Calu3 (cell line): ENCODE measurements around the gene MOB1B. TPM values are rescaled to one million over a fixed set of nuclear protein-coding genes. Genes with fewer than 3 reads are reported as not detected.
A peak's percentile ranks its signal among the peaks of the same experiment; 100 is the strongest.
"Not testable (repeated sequence)": the region's sequence is repeated elsewhere in the genome, so short reads cannot be mapped to it uniquely, and the experiment has no call there.

Source experiments
- BruUV-seq: library from RNA; stranded (reverse); fragments of 400-500 nt; replicated peaks from 2 replicates; lab custom pipeline; 2021; lab: Mats Ljungman, UMichigan
- CTCF ChIA-PET: fragments of 300-600 bp; sonication (Branson Sonifier 250); formaldehyde crosslinking; loops from one replicate; lab custom pipeline; 2022; ENCODE audit warnings: antibody characterized with exemption; lab: Charles Lee
- DNase-seq: peaks from one replicate; pipeline ENCODE4 v3.0.0; 2022
- H3K27ac Mint-ChIP-seq: one replicate; pipeline ENCODE4 v1.8.0; 2022; ENCODE audit warnings: mixed read lengths; ENCODE audit not compliant: unreplicated experiment
- H3K27me3 Mint-ChIP-seq: one replicate; pipeline ENCODE4 v1.8.0; 2022; ENCODE audit warnings: mixed read lengths; ENCODE audit not compliant: unreplicated experiment
- H3K36me3 Mint-ChIP-seq: one replicate; pipeline ENCODE4 v1.8.0; 2022; ENCODE audit warnings: mild to moderate bottlenecking, moderate library complexity, mixed read lengths; ENCODE audit not compliant: insufficient read depth, unreplicated experiment
- H3K4me1 Mint-ChIP-seq: one replicate; pipeline ENCODE4 v1.8.0; 2022; ENCODE audit warnings: mild to moderate bottlenecking, low read depth, mixed read lengths; ENCODE audit not compliant: unreplicated experiment
- H3K4me3 Mint-ChIP-seq: one replicate; pipeline ENCODE4 v1.8.0; 2022; ENCODE audit warnings: mild to moderate bottlenecking, low read depth, moderate library complexity, mixed read lengths; ENCODE audit not compliant: unreplicated experiment
- H3K9me3 Mint-ChIP-seq: one replicate; pipeline ENCODE4 v1.8.0; 2022; ENCODE audit warnings: low read depth, mixed read lengths; ENCODE audit not compliant: unreplicated experiment
- intact Hi-C: fragments of 100-400 bp; cut with micrococcal nuclease; formaldehyde crosslinking; loops from one replicate; pipeline ENCODE4 v1.10.0; 2022; ENCODE audit not compliant: unreplicated experiment
- total RNA-seq: library from RNA; stranded (reverse); gene quantifications from 2 replicates; pipeline ENCODE4 v1.2.3, GENCODE V29; 2022
- TF ChIP-seq, protein P1 (sequence below): fragments of 200-600 bp; IDR thresholded peaks from one replicate; pipeline ENCODE4 v1.8.0; 2022; ENCODE audit warnings: antibody characterized with exemption; ENCODE audit not compliant: unreplicated experiment

MOB1B gene
- total RNA-seq, 1 experiment from 2014 or later: 13.3 TPM

DNA sequence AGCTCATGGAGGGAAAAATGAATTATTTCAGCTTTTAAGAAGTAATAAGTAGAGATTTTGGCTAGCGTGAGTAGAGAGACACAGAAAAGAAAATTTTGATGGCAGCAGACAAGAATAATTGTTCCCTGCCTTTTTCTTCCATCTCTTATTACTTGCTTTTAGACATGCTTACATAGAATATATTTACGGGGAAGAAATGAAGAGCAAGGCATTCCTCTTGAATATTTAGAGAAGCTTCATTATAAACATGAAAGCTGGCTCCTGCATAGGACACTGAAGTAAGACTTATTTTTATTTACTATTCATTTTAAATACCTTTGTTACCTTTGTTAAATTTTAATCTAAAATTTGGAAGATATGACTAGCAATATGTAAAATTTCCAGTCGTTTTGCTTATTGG is 123.5 kb downstream of the MOB1B start:
- H3K4me1 Mint-ChIP-seq: no peaks in the 10 kb centered on the region
- no peak overlapping the region for H3K27ac Mint-ChIP-seq
- no peak for DNase-seq
- TF ChIP-seq, protein P1, sequence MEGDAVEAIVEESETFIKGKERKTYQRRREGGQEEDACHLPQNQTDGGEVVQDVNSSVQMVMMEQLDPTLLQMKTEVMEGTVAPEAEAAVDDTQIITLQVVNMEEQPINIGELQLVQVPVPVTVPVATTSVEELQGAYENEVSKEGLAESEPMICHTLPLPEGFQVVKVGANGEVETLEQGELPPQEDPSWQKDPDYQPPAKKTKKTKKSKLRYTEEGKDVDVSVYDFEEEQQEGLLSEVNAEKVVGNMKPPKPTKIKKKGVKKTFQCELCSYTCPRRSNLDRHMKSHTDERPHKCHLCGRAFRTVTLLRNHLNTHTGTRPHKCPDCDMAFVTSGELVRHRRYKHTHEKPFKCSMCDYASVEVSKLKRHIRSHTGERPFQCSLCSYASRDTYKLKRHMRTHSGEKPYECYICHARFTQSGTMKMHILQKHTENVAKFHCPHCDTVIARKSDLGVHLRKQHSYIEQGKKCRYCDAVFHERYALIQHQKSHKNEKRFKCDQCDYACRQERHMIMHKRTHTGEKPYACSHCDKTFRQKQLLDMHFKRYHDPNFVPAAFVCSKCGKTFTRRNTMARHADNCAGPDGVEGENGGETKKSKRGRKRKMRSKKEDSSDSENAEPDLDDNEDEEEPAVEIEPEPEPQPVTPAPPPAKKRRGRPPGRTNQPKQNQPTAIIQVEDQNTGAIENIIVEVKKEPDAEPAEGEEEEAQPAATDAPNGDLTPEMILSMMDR: no peak
- no peaks in the 10 kb centered on the region for H3K36me3 Mint-ChIP-seq
- H3K27me3 Mint-ChIP-seq: no peaks in the 10 kb centered on the region
- BruUV-seq: no TSS peak
- H3K9me3 Mint-ChIP-seq: no peaks in the 10 kb centered on the region
- H3K4me3 Mint-ChIP-seq: no peak overlapping the region
- CTCF ChIA-PET: interaction anchor here (0.6 kb wide), 1 partner anchor 342 kb away, joined by 4 read pairs; no protein-coding TSS in a partner anchor
- intact Hi-C loops: no loop called here

DNA sequence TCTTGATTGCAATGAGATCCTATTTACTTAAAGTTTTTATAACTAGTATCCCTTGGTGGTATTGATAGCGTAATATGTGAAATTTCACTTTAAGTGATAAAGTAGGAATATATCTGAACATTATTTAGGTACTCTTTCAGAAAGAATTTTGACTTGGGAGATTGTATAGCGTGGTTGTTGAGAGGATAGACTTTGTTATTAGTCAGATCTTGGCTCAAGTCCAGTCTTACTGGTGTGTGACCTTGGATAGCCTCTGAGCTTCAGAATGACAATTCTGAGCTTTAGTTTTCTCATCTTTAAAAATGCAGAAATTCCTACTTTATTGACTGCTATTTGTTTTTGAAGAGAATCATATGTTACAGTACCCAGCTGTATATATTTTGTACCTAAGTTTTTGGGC is 123.9 kb downstream of the MOB1B start:
- CTCF ChIA-PET: interaction anchor here (0.6 kb wide), 1 partner anchor 342 kb away, joined by 4 read pairs; no protein-coding TSS in a partner anchor

DNA sequence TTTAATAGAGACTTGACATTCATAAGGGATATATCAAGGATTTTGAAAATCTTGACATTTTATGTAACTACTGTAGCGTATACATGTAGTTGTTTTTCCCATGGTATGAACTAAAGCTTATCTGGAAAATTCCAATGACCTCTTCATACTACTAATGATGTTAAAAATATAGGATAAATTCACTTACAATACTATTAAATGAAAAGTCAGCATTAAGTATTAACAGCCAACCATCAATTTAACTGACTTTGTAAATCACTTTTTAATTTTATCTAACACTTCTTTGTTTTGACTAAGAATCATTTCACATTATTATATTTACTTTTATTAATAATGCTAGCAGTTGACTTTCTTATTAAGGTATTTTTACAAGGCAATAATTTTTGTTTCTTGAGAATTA is 125.4 kb downstream of the MOB1B start:
- H3K4me1 Mint-ChIP-seq: no peaks in the 10 kb centered on the region
- no peaks in the 10 kb centered on the region for H3K27me3 Mint-ChIP-seq
- peaks cover 7% of the 10 kb centered on the region for H3K36me3 Mint-ChIP-seq
- DNase-seq: no peak
- intact Hi-C loops: no loop called here
- TF ChIP-seq, protein P1: no peak
- H3K4me3 Mint-ChIP-seq: no peak overlapping the region
- CTCF ChIA-PET: no interaction called here
- H3K9me3 Mint-ChIP-seq: no peaks in the 10 kb centered on the region
- H3K27ac Mint-ChIP-seq: no peak overlapping the region
- BruUV-seq: no TSS peak

More for the DNA sequence above, 123.9 kb downstream of the MOB1B start:
- Mint-ChIP-seq H3K36me3 (no peaks in the 10 kb centered on the region), H3K4me3 (no peak overlapping the region), H3K27ac (no peak overlapping the region), H3K27me3 (no peaks in the 10 kb centered on the region), H3K4me1 (no peaks in the 10 kb centered on the region), H3K9me3 (no peaks in the 10 kb centered on the region)
- TF ChIP-seq, protein P1: no peak
- peak; percentile 6 for DNase-seq
- no TSS peak for BruUV-seq
- intact Hi-C loops: no loop called here

DNA sequence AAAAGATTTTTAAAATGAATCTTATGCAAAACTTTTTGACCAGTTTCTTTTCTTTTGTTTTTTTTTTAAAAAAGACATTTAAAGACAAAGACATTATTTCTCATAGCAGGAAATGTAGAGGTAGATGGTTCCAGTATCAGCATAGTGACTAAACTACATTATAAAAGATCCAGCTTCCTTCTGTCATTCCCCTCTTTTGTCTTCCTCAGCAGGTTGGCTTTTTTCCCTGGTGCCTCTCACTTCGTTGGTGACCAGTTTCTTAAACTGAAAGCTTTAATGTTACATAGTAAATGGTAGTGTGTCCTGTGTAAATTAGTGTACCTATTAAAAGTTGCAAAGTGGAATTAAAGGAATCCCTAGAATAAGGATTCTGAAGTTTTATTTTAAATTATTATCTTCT is 127.3 kb downstream of the MOB1B start:
- DNase-seq: no peak
- Mint-ChIP-seq H3K27me3 (no peaks in the 10 kb centered on the region), H3K4me1 (no peaks in the 10 kb centered on the region), H3K4me3 (no peak overlapping the region), H3K36me3 (peaks cover 8% of the 10 kb centered on the region), H3K27ac (no peak overlapping the region), H3K9me3 (no peaks in the 10 kb centered on the region)
- intact Hi-C loops: no loop called here
- CTCF ChIA-PET: no interaction called here
- no TSS peak for BruUV-seq
- TF ChIP-seq, protein P1: no peak

DNA sequence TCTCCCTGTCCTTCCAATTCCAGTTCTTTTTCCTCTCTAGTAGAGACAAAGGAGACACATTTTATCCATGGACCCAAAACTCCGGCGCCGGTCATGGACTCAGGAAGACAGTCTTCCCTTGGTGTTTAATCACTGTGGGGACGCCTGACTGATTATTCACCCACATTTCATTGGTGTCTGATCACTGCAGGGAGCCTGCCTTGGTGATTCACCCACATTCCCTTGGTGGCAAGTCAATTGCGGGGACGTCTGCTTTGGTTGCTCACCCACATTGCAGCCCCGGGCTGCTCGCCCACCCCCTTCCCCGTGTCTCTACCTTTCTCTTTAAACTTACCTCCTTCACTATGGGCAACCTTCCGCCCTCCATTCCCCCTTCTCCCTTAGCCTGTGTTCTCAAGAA is 129.9 kb downstream of the MOB1B start:
- intact Hi-C loops, DNase-seq, H3K27ac Mint-ChIP-seq, BruUV-seq, H3K4me3 Mint-ChIP-seq, H3K27me3 Mint-ChIP-seq, CTCF ChIA-PET, H3K9me3 Mint-ChIP-seq, H3K4me1 Mint-ChIP-seq, H3K36me3 Mint-ChIP-seq: not testable (repeated sequence)
